Esophagus (tissue), 2 donors: ENCODE measurements around the gene GNB1L. TPM values are rescaled to one million over a fixed set of nuclear protein-coding genes. Genes with fewer than 3 reads are reported as not detected.

Source experiments
- H3K27ac ChIP-seq, 2 donors: one replicate each; pipeline ENCODE4 v1.5.1; 2013; ENCODE audit warnings: low read depth in 2 of 2, mild to moderate bottlenecking in 2 of 2, inconsistent platforms in 1 of 2, low read length in 1 of 2, moderate library complexity in 1 of 2
- H3K27me3 ChIP-seq, 2 donors: one replicate each; pipeline ENCODE4 v1.6.1; 2013; ENCODE audit warnings: low read length in 2 of 2, control low read depth in 1 of 2, mild to moderate bottlenecking in 1 of 2; ENCODE audit not compliant: insufficient read depth in 2 of 2, control insufficient read depth in 1 of 2
- H3K36me3 ChIP-seq, 2 donors: one replicate each; pipeline ENCODE4 v1.6.1; 2013; ENCODE audit warnings: low read length in 1 of 2; ENCODE audit not compliant: control insufficient read depth in 2 of 2, insufficient read depth in 2 of 2
- H3K4me1 ChIP-seq, 2 donors: one replicate each; pipeline ENCODE4 v1.6.1; 2013; ENCODE audit warnings: low read length in 1 of 2; ENCODE audit not compliant: control insufficient read depth in 2 of 2, insufficient read depth in 2 of 2
- H3K4me3 ChIP-seq, 2 donors: one replicate each; pipeline ENCODE4 v1.5.1; 2013; ENCODE audit warnings: low read length in 2 of 2, mild to moderate bottlenecking in 2 of 2, low read depth in 1 of 2, moderate library complexity in 1 of 2
- H3K9me3 ChIP-seq, 2 donors: one replicate each; pipeline ENCODE4 v1.6.1; 2013; ENCODE audit warnings: mild to moderate bottlenecking in 2 of 2, low read depth in 1 of 2, low read length in 1 of 2, moderate library complexity in 1 of 2; ENCODE audit not compliant: control insufficient read depth in 2 of 2, insufficient read depth in 1 of 2
- WGBS, 2 donors: extraction: QIAGEN DNeasy Blood & Tissue Kit; methylation state at CpG; one replicate each; pipeline ENCODE4 v1.1.7; 2013; 5-methylcytosine and 5-hydroxymethylcytosine counted together
- polyA plus RNA-seq, 2 donors: library from polyadenylated mRNA; stranded (reverse); fragments of 200-250 nt; gene quantifications; one replicate each; pipeline ENCODE4 v1.2.3, GENCODE V29; 2013
- donor health status: healthy with polysubstance abuse.
- donor health status: Bipolar disorder and iron deficiency.

Gene GNB1L, protein sequence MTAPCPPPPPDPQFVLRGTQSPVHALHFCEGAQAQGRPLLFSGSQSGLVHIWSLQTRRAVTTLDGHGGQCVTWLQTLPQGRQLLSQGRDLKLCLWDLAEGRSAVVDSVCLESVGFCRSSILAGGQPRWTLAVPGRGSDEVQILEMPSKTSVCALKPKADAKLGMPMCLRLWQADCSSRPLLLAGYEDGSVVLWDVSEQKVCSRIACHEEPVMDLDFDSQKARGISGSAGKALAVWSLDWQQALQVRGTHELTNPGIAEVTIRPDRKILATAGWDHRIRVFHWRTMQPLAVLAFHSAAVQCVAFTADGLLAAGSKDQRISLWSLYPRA
- 1 to 10 TPM; 4.7 to 6.6 TPM for polyA plus RNA-seq

DNA sequence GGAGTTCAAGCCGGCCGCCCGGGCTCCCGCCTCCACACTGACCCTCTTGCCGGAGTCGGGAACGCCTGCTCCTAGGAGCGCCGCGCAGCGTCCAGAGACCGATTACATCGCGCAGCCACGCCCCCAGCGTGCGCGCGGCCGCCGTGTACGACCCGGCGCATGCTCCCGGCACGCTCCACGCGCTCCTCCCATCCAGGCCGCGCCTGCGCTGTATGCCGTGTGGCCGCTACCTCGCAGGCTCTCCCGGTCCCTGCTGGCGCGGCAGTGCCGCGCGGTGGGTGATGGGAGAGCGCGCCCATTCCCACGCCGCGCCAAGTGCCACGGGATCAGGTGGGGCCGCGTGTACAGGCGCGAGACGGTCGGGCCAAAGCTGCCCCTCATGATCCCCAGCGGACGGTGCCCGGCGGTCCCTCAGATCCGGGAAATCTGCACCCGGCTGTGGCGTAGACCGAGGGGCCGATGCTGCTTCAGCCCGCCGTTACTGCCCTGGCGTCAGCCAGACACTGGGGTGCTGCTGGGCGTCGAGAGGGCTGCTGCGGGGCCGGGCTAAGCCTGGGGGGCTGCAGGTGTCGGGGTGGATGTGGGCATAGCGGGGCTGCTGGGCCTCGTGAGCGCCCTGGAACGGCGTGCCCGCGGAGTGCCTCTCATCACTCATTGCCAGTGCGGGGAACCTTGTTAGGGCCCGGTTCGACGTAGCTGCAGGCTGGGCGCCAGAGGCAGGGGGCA is at the start of gene GNB1L, which contains the start of gene RTL10:
GNB1L (minus strand) TSS at position 97 of the 726 bp plus-strand sequence. CDS start 33,519 bp downstream, outside the sequence.
RTL10 (minus strand) TSS at position 97 of the 726 bp plus-strand sequence. CDS start 2,613 bp downstream, outside the sequence.
- peak within 1 kb of the TSS; percentile 83 to 90 for H3K4me3 ChIP-seq
- H3K36me3 ChIP-seq: peaks cover 6 to 25% of the 10 kb centered on the region in 2 donors
- H3K27me3 ChIP-seq: no peaks in the 10 kb centered on the region
- no peaks in the 10 kb centered on the region for H3K9me3 ChIP-seq
- H3K4me1 ChIP-seq: peaks cover 11 to 41% of the 10 kb centered on the region in 2 donors
- peak within 1 kb of the TSS; percentile 94 to 97 for H3K27ac ChIP-seq
- 0 to 1% methylated on average over 78 to 81 of the region's 81 CpGs for WGBS, 2 donors

DNA sequence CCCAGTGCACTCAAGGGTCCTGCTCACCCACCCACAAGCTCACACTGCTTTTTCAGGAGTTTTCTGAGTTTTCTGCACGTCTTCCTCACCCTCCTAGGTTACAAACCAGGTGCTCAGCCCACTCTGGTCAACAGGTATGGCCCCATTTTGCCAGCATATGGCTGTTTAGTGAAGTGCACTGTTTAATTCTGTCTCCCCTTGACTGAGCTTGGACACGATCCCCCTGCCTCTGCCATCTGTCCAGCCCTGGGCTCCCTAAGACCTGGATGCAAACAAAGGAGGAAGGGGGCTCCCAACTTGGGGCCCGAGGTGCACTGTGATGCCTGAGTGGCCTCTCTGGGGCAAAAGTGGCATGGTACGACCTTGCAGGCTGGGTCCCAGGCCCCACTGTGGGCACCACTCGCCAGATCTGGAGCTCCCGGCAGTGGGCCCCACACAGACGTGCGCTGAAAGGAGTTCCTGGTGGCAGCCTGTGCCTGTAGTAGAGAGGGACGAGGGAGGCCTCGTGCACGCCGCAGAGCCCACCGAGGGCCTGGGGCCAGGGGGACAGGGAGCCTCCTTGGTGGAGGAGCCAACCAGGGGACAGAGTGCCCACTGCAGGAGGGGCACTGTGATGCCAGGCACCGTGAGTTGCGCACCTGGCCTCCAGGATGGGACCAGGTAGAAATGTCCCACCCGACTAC is 49.6 kb upstream of the GNB1L start:
- Histone ChIP-seq H3K27ac (no peak overlapping the region), H3K9me3 (no peaks in the 10 kb centered on the region), H3K27me3 (no peaks in the 10 kb centered on the region), H3K36me3 (peaks cover 0 to 12% of the 10 kb centered on the region in 2 donors), H3K4me1 (no peaks in the 10 kb centered on the region), H3K4me3 (no peak overlapping the region)
- 87% methylated on average over 16 of the region's 16 CpGs for WGBS, 2 donors

DNA sequence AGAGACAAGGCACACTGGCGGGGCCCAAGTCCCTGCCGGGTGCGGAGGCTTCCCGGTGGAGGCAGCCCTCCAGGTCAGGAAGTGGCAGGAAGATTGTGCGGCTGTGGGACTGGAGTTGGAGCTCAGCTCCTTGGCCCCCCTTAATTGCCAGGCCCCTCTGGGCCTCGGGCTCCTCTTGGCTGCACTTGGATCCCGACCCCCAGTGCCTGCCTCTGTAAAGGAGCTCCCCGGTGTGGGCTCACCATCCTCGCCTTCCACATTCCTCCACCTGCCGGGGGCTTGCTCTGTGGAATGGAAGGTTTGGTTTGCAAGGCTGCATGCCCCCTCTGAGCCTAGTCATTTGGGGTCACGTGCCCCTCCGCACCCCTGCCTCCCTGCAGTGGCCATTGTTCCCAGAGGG is 48.8 kb upstream of the GNB1L start:
- H3K4me1 ChIP-seq: no peaks in the 10 kb centered on the region
- peaks cover 4 to 18% of the 10 kb centered on the region in 2 donors for H3K36me3 ChIP-seq
- H3K4me3 ChIP-seq: no peak overlapping the region
- WGBS, 2 donors: 84 to 86% methylated on average over 12 of the region's 12 CpGs
- no peaks in the 10 kb centered on the region for H3K27me3 ChIP-seq
- H3K9me3 ChIP-seq: no peaks in the 10 kb centered on the region
- no peak overlapping the region for H3K27ac ChIP-seq

DNA sequence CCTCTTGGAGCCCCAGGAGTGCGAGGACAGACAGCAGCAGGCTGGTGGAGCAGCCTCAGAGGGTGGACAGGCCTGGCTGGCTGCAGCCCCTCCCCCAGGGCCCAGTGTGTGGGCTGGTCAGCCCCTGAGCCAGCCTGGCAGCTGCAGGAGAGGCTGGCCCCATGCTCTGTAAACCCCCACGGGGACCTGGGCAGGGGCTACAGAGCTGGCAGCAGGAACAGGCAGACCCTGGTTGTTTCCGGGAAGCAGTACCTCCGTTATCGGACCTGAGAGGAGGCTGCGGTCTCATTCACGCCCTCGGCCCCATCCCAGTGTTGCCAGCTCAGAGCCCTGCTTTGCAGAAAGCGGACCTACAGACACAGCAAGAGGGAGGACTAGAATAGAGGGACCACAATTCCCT is 48.4 kb upstream of the GNB1L start:
- no peaks in the 10 kb centered on the region for H3K4me1 ChIP-seq
- no peak overlapping the region for H3K4me3 ChIP-seq
- H3K36me3 ChIP-seq: peaks cover 4 to 18% of the 10 kb centered on the region in 2 donors
- H3K27me3 ChIP-seq: no peaks in the 10 kb centered on the region
- no peaks in the 10 kb centered on the region for H3K9me3 ChIP-seq
- H3K27ac ChIP-seq: no peak overlapping the region
- 88% methylated on average over 9 of the region's 9 CpGs for WGBS, 2 donors

DNA sequence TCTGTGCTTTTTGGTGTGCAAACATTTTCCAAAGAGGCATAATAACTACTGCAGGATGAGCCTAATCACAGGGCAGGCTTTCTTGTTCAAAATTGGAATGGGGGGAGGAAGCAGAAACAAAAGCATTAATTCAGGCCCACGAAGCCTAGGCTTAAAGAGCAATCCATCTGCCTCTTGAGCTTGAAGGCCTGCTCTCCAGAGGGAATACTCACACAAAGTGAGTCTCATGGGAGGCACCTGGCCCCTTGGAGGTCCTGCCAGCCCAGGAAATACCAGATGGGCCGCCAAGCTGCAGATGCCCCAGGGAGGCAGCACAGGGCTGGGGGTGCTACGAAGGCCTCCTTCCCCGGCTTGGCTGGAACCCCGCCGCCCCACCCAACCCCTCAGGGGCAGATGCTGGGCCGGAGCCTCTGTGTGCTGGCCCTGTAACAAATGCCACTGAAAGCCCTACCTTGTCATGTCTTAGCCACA is 47.6 kb upstream of the GNB1L start:
- Histone ChIP-seq H3K4me1 (no peaks in the 10 kb centered on the region), H3K4me3 (no peak overlapping the region), H3K27me3 (no peaks in the 10 kb centered on the region), H3K9me3 (no peaks in the 10 kb centered on the region), H3K36me3 (peaks cover 4 to 15% of the 10 kb centered on the region in 2 donors), H3K27ac (no peak overlapping the region)
- 59 to 61% methylated on average over 7 of the region's 7 CpGs for WGBS, 2 donors

DNA sequence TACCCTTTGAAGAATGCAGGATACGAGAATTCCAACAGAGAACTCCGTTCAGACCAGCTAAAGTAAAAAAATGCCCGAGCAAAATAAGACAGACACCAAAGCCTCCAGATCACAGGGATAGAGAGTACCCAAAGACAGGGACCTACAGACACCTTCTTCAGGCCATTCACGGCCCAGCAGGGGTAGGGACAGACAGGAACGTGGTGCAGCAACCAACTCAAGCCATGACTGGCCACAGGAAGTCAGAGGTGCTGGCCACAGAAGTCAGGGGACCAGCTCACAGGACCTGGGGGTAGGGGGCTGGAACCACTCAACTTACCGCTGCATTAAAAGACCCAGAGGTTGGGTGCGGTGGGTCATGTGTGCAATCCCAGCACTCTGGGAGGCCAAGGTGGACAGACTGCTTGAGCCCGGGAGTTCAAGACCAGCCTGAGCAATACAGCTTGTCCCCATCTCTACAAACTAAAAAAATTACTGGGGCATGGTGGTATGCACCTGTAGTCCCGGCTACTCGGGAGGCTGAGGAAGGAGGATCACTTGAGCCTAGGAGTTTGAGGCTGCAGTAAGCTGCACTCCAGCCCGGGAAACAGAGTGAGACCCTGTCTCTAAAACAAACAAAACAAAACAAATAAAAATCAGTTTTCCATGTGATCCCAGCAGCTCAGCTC is 47.0 kb upstream of the GNB1L start:
- no peak overlapping the region for H3K27ac ChIP-seq
- H3K4me3 ChIP-seq: no peak overlapping the region
- no peaks in the 10 kb centered on the region for H3K27me3 ChIP-seq
- H3K4me1 ChIP-seq: no peaks in the 10 kb centered on the region
- H3K36me3 ChIP-seq: peaks cover 4 to 15% of the 10 kb centered on the region in 2 donors
- 88 to 91% methylated on average over 11 of the region's 11 CpGs for WGBS, 2 donors
- no peaks in the 10 kb centered on the region for H3K9me3 ChIP-seq

DNA sequence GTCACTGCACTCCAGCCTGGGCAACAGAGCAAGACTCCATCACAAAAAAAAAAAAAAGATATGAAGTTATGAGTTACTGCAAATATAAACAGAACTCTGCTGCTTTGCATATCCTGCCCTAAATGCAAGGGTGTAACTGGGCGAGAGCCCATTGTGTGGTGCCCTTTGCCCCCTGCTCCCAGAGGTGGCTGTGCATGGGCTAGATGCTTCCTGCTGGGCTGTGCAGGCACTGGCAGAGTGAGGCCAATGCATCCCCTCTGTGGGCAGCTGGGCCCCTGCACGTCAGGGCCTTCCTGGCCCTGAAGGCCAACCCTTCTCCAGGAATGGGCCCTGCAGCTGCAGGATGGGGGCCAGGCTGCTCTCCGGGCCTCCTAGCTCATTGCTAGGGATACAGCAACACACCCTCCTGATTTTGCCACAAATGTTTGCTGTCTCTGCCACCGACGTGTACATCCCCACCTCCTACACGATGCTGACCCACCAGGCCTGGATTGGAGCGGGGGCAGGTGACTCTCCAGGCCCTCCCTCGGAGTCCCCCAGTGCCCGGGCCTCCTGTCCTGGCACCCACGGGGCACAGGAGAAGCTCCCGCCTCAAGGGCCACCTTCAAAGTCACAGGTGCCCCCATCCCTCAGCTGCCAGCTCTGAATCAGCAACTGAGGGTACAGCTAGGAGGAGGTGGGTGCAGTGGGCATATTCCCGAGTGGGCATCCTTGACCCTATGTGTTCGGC is 46.2 kb upstream of the GNB1L start:
- no peaks in the 10 kb centered on the region for H3K4me1 ChIP-seq
- H3K9me3 ChIP-seq: no peaks in the 10 kb centered on the region
- H3K4me3 ChIP-seq: no peak overlapping the region
- no peaks in the 10 kb centered on the region for H3K27me3 ChIP-seq
- 86 to 91% methylated on average over 13 of the region's 13 CpGs for WGBS, 2 donors
- H3K27ac ChIP-seq: no peak overlapping the region
- H3K36me3 ChIP-seq: peaks cover 4 to 15% of the 10 kb centered on the region in 2 donors

DNA sequence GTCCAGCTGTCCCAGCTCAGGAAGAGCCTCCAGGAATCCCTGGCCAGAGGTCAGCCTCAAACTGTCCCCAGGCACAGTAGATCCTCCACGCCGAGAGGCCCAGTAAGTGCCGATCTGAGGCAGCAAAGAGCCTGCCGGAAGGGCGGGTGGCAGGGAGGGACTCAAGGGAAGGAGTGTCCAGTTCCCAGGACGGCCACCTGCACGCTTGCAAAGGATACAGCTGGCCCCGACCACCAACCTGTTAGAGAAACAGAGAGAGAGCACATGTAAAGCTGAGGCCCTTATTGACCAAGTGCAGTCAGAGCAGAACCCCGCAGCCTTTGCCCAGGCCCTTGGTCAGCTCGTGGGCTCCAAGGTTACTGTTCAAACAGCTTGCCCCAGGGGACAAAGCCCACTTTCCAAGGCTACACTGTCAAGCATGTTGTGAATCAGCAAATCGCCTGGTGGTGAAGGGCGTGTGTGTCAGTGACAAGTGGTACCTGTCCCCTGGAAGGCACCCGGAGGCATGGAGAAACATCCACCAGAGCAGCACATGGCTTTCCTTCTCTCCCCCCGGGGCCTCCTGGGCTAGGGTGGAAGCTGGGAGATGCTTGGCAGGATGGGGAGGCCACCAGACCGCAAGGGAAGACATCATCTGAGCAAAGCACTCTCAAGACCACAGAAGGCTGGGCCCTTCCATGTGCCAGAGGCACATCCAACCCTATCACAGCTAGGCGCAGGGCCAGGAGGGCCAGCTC is 44.3 kb upstream of the GNB1L start:
- no peaks in the 10 kb centered on the region for H3K27me3 ChIP-seq
- no peak overlapping the region for H3K4me3 ChIP-seq
- peaks cover 4 to 19% of the 10 kb centered on the region in 2 donors for H3K36me3 ChIP-seq
- WGBS, 2 donors: 93 to 95% methylated on average over 16 of the region's 16 CpGs
- no peaks in the 10 kb centered on the region for H3K9me3 ChIP-seq
- H3K27ac ChIP-seq: no peak overlapping the region
- no peaks in the 10 kb centered on the region for H3K4me1 ChIP-seq
